ENCODE data around the gene EXOC6B.
"Not testable (repeated sequence)": the region's sequence is repeated elsewhere in the genome, so short reads cannot be mapped to it uniquely, and the experiment has no call there.

Gene EXOC6B

GRCh38 chr2:72613931-72614330 lies 211.9 kb downstream of the EXOC6B start:
- no peak for DNase-seq (ENCODE audit: low read depth in 2 of 3, low spot score in 1 of 3)

GRCh38 chr2:72612614-72613160 lies 213.1 kb downstream of the EXOC6B start:
- DNase-seq (ENCODE audit: low read depth in 2 of 3, low spot score in 1 of 3): no peak

- no peak for DNase-seq (ENCODE audit: low read depth in 2 of 3, low spot score in 1 of 3)
Observed at GRCh38 chr2:72607189-72607588, 218.6 kb downstream of the EXOC6B start.

- no peak for DNase-seq (ENCODE audit: low read depth in 2 of 3, low spot score in 1 of 3)
Observed at GRCh38 chr2:72605836-72606442, 219.9 kb downstream of the EXOC6B start.

DNA sequence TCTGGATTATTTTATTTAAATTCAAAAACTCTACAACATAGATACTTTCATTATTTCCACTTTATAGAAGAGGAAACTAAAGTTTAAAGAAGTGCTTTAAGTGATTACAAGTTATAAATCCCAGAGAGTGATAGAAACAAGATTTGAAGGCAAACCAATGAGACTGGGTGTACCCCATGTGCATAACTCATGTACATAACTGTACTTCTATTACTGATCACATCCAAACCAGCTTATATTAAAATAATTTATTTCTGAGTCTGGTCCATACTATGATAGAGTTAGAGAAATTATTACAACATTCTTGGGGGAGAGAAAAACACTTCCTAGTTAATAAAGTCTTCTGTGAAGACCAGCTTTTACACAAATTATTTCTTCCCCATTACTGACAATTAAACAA lies 221.4 kb downstream of the EXOC6B start:
- DNase-seq (ENCODE audit: low read depth in 2 of 3, low spot score in 1 of 3): no peak

- DNase-seq (ENCODE audit: low read depth in 2 of 3, low spot score in 1 of 3): no peak
Observed at GRCh38 chr2:72603481-72603880, 222.4 kb downstream of the EXOC6B start.

DNA sequence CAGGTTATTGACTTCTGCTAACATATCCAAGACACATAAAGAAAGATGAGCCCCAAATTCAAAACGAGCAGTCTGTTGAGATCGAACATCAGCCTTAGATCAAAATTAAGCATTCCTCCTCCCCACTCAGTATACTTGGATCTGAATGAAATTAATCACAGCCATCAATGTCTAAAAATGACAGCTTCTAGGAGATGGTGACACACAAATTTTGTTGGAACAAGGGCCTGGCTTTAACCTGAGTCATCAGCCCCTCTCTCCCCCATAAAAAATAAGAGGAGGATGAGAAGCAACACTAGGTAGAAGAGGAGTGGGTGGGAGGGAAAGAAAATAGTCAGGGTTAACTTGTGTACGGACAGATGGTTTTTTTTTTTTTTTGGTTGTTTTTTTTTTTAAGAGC lies 223.1 kb downstream of the EXOC6B start:
- no peak for DNase-seq (ENCODE audit: low read depth in 2 of 3, low spot score in 1 of 3)

DNA sequence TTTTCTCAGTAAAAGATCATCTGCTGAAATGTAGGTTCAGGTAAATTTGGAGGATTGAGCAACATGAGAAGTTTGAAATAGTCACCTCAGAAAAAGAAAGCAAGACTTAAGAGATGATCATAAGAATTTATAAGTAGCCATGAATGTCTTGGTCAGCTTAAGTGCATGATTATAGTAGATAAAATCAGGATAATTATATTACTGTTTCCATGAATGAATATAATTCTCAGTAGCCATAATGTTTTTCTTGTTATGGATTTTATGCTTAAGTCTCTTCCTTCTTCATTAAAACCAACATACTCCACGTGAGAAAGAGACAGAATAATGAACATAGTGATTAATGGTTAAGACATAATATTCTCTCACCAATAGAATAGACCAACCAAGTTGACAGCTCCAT lies 223.7 kb downstream of the EXOC6B start:
- DNase-seq (ENCODE audit: low read depth in 2 of 3, low spot score in 1 of 3): no peak

- DNase-seq (ENCODE audit: low read depth in 2 of 3, low spot score in 1 of 3): not testable (repeated sequence)
Observed at GRCh38 chr2:72583836-72584235, 242.0 kb downstream of the EXOC6B start.

DNA sequence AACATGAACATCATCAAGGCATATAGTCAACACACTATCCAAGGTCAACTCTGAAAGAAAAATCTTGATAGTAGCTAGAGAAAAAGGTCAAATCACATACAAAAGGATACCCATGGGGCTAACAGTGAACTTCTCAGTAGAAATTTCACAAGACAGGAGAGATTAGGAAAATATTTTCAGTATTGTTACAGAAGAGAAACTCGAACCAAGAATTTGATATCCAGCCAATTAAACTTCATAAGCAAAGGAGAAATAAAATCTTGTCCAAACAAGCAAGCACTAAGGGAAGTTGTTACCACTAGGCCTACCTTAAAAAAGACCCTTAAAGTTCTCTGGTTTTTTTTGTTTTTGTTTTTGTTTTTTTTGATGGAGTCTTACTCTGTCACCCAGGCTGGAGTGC lies 242.5 kb downstream of the EXOC6B start:
- DNase-seq (ENCODE audit: low read depth in 2 of 3, low spot score in 1 of 3): no peak

GRCh38 chr2:72581560-72582181 lies 244.2 kb downstream of the EXOC6B start:
- no peak for DNase-seq (ENCODE audit: low read depth in 2 of 3, low spot score in 1 of 3)

- no peak for DNase-seq (ENCODE audit: low read depth in 2 of 3, low spot score in 1 of 3)
Observed at GRCh38 chr2:72579591-72580180, 246.1 kb downstream of the EXOC6B start.

DNA sequence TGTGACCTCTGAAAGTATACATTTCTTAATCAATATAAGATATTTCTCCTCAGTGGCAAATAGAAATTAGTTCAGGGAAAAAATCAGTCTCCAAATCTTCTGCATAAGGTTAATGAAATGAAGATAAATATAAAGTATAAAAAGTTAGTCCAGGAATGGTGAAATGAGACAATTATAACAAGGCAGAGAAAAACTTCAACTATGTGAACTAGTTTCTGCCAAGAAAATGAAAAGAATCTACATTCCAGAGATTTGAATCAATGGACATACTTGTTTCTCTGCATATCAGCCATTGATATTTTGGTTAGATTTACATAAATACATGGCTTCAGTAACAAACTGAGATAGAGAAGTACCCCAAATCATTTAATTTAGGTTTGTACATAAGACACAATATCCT lies 249.0 kb downstream of the EXOC6B start:
- no peak for DNase-seq (ENCODE audit: low read depth in 2 of 3, low spot score in 1 of 3)

- no peak for DNase-seq (ENCODE audit: low read depth in 2 of 3, low spot score in 1 of 3)
Observed at GRCh38 chr2:72576459-72576858, 249.4 kb downstream of the EXOC6B start.

DNA sequence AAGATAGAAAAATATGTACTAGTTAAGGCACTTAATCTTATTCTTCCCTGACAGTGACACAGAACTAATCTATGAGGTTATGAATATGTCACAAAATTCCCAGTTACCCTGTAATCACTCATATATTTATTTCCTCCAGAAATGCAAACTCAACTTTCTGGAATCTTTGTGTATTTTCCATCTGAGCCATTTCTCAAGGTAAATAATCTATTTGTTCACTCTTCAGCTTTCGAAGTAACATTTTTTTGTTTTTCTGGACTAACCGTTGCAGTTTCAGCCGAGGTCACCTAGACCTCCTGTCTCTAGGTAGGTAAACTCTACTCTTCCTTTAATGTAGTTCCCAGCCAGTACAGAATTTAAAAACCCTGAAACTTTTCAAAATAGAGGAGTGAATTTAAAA lies 250.9 kb downstream of the EXOC6B start:
- DNase-seq (ENCODE audit: low read depth in 2 of 3, low spot score in 1 of 3): no peak

- DNase-seq (ENCODE audit: low read depth in 2 of 3, low spot score in 1 of 3): no peak
Observed at GRCh38 chr2:72573232-72573631, 252.6 kb downstream of the EXOC6B start.

DNA sequence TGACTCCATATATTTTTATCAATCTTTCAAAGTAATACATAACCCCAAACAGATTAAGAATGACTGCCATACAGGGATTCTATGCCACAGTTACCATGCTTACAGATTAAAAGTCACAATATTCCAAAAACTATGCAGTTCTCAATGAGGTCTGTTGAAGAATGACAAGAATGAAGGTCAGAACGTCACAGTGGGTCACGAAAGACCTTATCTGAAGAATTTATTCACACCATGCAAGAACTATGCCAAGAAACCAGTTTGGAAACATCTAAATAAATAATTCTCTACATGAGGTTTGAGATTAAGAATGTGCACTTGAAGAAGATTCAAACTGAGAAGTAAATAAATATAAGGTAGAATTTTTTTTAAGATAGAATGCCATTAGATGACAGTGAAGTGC lies 253.3 kb downstream of the EXOC6B start:
- no peak for DNase-seq (ENCODE audit: low read depth in 2 of 3, low spot score in 1 of 3)

- no peak for DNase-seq (ENCODE audit: low read depth in 2 of 3, low spot score in 1 of 3)
Observed at GRCh38 chr2:72570413-72570812, 255.4 kb downstream of the EXOC6B start.

DNA sequence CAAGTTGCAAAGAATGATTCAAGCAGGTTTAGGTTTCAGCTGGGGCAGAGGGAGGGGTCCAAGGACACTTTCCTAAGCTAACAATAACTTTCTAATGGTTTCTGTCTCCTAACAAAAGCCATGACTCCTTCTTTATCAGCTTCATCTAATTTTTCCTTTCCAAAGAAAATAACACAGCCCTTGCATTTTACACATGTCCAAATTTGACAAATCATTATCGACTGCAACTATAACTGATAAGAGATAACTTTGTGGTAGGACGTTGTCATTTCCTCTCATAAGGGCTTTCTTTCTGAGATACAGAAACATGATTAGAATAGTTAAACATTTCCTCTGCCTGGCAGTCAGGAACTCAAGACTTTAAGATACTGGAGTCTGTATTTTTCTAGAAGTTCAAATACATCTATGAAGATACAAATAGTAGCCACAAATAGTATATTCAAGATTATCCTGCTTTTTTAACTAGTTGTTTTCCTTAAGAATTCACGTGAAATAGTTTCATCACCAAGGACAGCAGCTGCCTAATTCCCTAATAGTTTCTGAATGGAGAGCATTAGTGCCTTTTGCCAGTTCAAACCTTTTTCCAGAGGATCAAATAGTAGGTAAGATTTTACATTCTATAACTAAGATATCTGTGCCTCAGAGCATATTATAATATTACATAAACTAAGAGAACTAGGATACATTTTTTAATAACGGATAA lies 263.2 kb downstream of the EXOC6B start:
- no peak for DNase-seq (ENCODE audit: low read depth in 2 of 3, low spot score in 1 of 3)

DNA sequence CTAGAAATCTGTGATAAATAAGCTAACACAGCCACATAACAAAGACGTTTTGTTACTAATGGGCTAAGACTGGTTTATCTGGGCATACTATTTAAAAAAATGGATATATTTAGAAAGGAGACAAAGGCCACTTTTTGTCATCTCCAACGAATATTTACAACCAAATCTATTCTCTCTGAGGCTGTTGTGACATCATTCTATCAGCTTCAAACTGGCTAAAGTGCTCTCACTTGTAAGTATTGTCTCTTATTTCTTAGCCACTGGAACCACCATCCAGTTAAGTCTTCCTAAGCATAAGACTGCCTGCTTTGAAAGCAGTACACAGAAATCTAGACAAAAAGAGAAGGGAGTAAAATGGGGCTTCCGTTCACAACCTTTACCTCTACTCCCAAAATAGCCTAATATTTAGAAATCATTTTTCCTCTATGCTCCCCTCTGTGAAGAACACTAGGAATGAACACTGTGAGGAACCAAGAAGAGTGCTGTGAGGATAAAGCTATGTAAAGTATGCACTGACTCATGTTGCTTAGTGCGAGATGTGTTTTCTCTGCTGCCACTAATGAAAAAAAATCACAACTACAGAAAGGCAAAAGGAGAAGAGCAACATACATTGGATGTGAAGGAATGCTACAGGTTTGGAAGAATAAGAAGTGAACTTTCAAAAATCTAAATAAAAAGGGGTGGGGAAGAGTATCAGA lies 264.1 kb downstream of the EXOC6B start:
- no peak for DNase-seq (ENCODE audit: low read depth in 2 of 3, low spot score in 1 of 3)

- DNase-seq (ENCODE audit: low read depth in 2 of 3, low spot score in 1 of 3): no peak
Observed at GRCh38 chr2:72555943-72556342, 269.9 kb downstream of the EXOC6B start.
